NCI-H1436 (cell line): ENCODE results near the gene CCT5.
"Not testable (repeated sequence)": the region's sequence is repeated elsewhere in the genome, so short reads cannot be mapped to it uniquely, and the experiment has no call there.

Source experiments
- DNase-seq: peaks from one replicate; lab custom pipeline; 2025; lab: John Stamatoyannopoulos, UW

The CCT5 gene

GRCh38 chr5:10301842-10302610 lies 51.9 kb downstream of the CCT5 start:
- DNase-seq: no peak

GRCh38 chr5:10303201-10303600 lies 53.1 kb downstream of the CCT5 start:
- DNase-seq: no peak

DNA sequence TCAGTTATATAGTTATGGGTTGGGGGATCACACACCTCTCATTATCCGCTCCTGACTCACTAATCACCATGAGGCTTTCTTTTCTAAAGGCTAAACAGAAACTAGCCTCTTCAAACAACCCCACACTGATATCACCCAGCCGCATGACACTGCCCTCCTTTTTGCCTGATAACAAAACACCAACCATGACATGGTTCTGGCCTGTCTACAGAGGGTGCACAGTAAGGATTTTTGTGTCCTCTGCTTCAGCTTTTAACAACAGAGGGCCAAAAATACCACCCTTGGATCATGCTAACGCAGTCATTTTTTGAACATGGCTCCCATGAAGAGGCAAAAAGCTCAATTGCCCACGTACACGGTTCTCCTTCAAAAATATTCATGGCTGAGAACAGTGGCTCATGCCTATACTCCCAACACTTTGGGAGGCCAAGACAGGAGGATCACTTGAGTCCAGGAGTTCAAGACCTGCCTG lies 53.7 kb downstream of the CCT5 start:
- no peak for DNase-seq

- DNase-seq: no peak
Measured at GRCh38 chr5:10304932-10305331, 54.9 kb downstream of the CCT5 start.

GRCh38 chr5:10306114-10306513 lies 56.0 kb downstream of the CCT5 start:
- DNase-seq: no peak

GRCh38 chr5:10306806-10307205 lies 56.7 kb downstream of the CCT5 start:
- no peak for DNase-seq

GRCh38 chr5:10307206-10308148 lies 57.4 kb downstream of the CCT5 start, which contains the start of gene CMBL:
Gene CMBL (minus strand): TSS chr5:10307902. CDS start chr5:10290762, 17,140 bp downstream.
- DNase-seq: peak; percentile 79

DNA sequence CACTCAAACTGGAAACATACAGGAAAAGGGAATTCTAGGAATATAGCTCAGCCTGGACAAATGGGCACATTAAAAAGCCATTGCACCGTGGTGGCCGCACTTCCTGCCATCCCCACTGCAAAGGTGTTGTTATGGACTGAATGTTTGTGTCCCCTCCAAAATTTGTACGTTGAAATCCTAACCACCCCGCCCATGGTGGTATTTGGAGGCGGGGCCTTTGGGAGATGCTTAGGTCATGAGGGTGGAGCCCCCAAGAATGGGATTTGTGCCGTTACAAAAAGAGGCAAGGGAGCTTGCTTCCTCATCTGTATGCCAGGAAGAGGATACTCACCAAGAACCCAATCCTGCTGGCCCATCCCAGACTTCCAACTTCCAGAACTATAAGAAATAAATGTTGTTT lies 58.8 kb downstream of the CCT5 start:
- no peak for DNase-seq

DNA sequence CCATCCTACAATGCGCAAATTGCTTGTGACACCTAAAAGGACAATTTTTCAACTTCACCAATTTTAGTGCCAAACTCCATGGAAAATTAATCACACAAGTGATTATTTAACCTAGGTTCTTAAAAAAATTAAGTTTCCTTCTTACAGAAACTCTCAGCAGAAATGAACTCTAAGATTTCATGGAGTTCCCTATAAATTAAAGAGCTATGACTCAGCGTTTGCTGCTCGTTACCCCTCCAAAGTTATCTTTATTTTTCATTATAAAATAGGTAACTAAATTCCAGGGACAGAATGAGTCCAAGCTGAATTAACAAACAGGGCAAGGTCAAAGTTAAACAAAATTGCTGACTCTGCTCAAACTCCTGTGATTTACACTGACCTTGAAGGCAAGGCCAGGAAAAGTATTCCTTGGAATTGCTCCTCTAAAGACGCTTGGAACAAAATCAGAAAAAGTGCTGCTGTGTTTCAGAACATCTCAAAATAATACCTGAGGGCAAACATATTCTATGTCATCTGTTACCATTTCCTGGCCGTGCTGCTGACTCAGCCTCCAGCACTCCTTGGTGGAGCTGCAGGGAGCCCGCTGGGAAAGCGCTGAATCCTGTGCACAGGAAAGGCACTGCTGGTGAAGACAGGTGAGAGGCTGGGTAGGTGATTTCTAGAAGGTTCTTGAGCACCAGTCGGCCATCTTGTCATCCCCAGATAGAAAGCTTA lies 60.1 kb downstream of the CCT5 start:
- DNase-seq: no peak

DNA sequence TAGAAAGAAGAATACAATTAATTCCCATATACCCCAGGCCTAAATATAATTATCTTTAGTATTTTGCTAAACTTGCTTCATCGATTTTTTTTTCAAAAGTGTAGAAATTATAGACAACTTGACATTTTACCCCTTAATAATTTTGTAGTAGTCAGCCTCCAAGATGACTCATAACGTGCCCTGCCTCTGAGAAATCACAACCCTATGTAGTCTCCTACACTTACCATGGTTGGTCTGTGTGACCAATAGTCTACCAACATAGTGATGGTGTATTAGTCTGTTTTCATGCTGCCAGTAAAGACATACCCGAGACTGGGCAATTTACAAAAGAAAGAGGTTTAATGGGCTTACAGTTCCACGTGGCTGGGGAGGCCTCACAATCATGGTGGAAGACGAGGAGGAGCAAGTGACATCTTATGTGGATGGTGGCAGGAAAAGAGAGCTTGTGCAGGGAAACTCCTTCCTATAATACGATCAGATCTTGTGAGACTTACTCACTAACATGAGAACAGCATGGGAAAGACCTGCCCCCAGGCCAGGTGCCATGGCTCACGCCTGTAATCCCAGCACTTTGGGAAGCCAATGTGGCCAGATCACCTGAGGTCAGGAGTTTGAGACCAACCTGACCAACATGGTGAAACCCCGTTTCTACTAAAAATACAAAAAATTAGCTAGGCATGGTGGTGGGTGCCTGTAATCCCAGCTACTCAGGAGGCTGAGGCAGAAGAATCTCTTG lies 60.9 kb downstream of the CCT5 start:
- DNase-seq: not testable (repeated sequence)

DNA sequence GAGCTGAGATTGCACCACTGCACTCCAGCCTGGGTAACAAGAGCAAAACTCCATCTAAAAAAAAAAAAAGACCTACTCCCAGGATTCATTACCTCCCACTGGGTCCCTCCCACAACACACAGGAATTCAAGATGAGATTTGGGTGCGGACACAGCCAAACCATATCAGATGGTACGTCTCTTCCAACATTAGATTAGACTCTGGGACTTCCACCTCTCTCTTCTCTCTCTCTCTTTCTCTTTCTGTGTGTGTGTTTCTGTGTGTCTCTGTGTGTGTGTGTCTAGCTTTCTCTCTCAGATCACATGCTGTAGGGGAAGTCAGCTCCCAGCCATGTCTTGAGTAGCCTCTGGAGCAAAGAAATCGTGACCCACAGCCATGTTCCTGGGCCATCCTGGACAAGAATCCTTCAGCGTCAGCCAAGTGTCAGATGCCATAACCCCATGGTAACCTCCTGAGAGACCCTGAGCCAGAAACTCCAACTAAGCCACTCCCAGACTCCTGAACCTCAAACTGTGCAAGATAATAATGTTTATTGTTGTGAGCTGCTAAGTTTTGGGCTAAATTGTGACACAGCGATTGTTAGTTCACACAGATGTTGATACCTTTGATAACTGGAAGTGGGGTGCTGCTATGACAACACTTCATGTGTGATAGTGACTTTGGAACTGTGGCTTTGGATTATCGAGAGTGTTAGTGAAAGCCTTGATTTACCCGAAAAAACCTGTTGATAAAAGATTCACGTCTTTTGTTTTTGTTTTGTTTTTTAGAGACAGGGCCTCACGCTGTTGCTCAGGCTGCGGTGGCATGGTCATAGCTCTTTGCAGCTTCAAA lies 61.7 kb downstream of the CCT5 start:
- DNase-seq: no peak

- DNase-seq: no peak
Measured at GRCh38 chr5:10315201-10315600, 65.1 kb downstream of the CCT5 start.
